ENCODE measurements around the gene SETX. TPM values are rescaled to one million over a fixed set of nuclear protein-coding genes. Genes with fewer than 3 reads are reported as not detected.
A peak's percentile ranks its signal among the peaks of the same experiment; 100 is the strongest.

The SETX gene
- total RNA-seq, 1 donor from 2014 or later = 74.8 TPM

GRCh38 chr9:132288966-132289365 is 65.8 kb downstream of the SETX start:
- no peak for DNase-seq (ENCODE audit: low read depth in 2 of 2)

GRCh38 chr9:132288361-132288760 is 66.4 kb downstream of the SETX start:
- peak in 1 of 2 donors; percentile 19 for DNase-seq (ENCODE audit: low read depth in 2 of 2)

DNA sequence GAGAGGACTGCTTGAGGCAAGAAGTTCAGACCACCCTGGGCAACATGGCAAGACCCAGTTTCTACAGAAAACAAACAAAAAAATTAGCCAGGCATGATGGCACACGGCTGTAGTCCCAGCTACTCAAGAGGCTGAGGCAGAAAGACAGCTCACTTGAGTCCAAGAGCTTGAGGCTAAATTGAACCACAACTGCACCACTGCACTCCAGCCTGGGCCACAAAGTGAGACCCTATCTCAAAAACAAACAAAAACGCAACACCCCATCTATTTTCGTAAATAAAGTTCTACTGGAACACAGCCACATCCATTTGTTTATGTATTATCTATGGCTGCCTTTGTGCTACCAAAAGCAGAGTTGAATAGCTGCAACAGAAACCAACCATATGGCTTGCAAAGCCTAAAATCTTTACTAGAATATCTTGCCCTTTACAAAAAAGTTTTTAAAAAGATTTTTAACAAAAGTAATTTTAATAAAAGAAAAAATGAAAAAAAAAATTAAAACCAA is 67.5 kb downstream of the SETX start:
- no peak for DNase-seq (ENCODE audit: low read depth in 2 of 2)

- no peak for DNase-seq (ENCODE audit: low read depth in 2 of 2)
Measured at GRCh38 chr9:132283863-132284262, 70.9 kb downstream of the SETX start.

- no peak for DNase-seq (ENCODE audit: low read depth in 2 of 2)
Measured at GRCh38 chr9:132283165-132283564, 71.6 kb downstream of the SETX start.

DNA sequence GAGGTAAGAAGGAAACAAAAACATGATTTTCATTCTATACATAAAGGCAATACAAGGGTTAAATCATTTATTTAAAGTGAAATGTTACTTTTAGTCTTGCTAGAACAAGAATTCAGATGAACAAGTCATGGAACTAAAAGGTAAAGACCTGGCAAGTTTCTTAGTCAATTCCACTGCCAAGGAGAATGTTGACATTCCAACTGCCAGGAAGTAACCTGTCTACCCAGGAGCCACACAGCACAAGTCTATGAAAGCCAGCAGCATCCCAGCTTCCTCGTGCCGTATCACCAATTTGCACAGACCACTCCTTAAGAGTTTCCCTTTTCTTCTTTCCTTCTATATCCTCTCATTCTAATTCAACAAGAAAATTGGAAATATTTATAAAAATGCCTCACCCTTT is 79.9 kb downstream of the SETX start:
- no peak for DNase-seq (ENCODE audit: low read depth in 2 of 2)

GRCh38 chr9:132269704-132270516 is 84.9 kb downstream of the SETX start:
- DNase-seq (ENCODE audit: low read depth in 2 of 2) = peak in 1 of 2 donors; percentile 35

- DNase-seq (ENCODE audit: low read depth in 2 of 2) = peak; percentile 72 to 75
Measured at GRCh38 chr9:132268725-132269352, 85.9 kb downstream of the SETX start.

GRCh38 chr9:132267660-132268059 is 87.1 kb downstream of the SETX start:
- DNase-seq (ENCODE audit: low read depth in 2 of 2) = no peak

DNA sequence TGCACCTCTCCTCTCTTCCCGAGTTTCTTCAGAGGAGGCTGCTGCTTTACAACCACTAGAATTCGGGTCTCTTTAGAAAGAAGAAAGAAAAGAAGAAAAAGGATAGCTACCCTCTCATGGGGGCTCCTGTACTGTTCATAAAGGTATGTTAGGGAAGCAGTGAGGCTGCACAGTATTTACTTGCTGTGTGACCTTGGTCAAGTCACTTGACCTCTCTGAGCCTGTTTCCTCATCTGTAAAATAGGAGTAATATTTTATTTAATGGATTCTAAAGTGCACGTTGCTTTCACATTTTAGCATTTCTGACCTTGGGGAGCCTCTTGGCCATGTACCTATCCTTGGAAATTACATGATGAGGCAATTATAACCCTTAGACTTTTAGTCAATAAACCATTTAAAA is 88.8 kb downstream of the SETX start:
- DNase-seq (ENCODE audit: low read depth in 2 of 2) = no peak

DNA sequence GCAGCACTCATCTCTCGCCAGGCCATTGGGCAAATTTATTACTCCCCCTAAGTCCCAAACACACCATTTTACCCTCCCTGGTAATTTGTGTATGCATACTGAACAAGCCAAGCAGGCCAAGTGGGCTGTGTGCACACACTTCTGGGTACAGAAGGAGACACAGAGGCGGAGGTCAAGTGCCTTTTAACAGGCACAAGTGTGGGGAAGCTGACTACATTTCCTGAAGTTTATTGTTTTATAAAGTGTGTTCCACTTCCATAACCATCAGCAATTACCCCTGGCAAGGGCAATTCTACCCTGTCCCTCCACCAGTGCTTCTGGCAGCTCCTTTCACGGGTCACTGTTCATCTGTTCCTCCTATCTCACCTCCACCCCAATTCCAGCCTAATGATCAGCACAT is 93.9 kb downstream of the SETX start:
- peak in 1 of 2 donors; percentile 42 for DNase-seq (ENCODE audit: low read depth in 2 of 2)

GRCh38 chr9:132250324-132251262 is 104.2 kb downstream of the SETX start:
- no peak for DNase-seq (ENCODE audit: low read depth in 2 of 2)

DNA sequence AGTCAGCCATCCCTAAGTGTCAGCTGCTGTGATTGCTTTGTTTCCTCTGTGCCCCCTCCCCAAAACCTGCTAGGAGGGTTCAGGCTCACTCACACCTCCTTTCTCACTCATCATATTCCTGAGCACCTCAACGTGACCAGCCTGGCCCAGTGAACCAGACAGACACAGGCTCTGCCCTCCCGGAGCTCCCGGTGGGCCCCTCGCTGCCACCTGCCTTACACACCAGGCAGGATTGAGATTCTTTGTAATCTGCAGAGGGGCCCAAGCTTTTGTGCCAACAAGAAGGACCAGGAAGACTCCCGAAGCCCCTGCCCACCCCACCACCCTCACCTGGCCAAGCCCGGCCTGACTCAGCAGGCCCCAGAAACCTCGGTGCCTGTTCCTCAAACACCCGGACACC is 105.1 kb downstream of the SETX start:
- no peak for DNase-seq (ENCODE audit: low read depth in 2 of 2)

DNA sequence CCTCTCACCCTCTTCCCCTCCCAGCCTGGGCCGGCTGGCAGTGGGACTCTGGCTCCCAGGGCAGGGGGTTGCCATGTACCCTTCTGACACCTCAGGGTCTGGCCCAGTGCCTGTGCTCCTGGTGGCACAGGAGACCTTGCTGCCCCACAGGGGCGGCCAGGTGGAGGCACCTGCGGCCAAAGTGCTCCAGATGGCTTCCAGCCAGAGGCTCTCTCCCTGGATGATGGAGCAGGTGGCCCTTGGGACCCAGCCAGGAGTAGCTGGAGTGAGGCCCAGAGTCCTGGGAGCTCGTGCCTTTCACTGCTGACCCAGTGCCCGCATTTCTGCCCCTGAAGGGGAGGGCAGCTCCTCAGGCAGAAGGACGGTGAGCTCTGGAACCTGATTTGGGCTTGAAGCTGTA is 105.7 kb downstream of the SETX start:
- DNase-seq (ENCODE audit: low read depth in 2 of 2) = no peak

DNA sequence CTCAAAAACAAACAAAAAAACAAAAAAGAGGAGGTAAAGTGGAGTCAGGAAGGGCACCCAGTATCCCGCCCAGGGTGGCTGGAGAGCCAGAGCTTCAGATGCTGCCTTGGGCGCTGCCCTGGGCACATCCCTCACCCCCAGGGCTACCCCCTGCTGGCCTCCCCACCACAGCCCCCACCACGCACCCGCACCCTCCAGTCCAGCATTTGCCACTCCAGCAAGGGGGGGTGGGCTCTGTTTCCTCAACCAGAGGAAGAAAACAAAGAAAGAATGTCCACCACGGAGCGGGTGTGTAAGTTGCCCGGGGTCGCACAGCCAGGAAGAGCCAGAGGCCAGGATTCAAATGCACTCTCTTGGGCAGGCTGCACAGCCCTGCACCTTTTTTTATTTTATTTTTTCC is 106.8 kb downstream of the SETX start:
- no peak for DNase-seq (ENCODE audit: low read depth in 2 of 2)

- DNase-seq (ENCODE audit: low read depth in 2 of 2) = no peak
Measured at GRCh38 chr9:132245465-132245864, 109.3 kb downstream of the SETX start.

DNA sequence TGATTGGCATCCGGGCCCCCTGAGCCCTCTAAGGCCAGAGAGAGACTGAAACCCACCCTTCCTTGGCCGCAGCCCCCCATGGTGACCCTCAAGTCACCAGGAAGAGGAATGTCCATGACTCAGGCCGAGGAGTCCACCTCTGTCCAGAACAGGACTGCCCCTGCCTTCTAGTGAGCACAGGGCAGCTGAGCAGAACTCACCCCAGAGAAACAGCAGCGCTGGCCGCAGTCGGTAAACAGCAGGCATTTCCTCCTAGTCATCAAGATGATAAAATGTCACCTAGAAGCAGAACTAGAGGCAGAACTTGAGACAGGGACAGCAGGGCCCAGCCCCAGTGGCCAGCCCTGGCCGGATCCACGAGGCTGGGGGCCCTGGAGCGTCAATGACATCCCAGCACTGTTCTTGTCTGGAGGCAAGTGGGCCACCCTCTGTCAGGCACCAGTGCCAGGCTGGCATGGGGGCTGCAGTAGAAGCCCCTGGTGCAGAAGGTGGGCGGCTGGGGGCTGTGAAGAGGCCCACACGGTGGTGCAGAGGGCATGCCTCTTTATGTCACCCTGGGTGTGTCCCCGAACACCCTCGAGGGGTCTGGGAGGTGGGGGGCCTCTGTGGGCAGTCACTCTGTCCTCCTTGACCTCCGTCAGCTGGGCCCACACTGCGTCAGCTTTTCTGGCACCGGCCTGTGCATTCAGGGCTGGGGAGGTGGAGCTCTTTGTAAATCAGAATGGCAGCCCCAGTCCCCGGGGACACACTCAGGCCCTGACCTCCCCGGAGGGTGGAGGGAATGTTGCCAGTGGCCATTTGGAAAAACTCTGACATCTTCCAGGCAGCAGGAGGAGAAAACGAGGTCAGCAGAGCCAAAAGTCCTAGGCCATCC is 110.0 kb downstream of the SETX start:
- no peak for DNase-seq (ENCODE audit: low read depth in 2 of 2)

DNA sequence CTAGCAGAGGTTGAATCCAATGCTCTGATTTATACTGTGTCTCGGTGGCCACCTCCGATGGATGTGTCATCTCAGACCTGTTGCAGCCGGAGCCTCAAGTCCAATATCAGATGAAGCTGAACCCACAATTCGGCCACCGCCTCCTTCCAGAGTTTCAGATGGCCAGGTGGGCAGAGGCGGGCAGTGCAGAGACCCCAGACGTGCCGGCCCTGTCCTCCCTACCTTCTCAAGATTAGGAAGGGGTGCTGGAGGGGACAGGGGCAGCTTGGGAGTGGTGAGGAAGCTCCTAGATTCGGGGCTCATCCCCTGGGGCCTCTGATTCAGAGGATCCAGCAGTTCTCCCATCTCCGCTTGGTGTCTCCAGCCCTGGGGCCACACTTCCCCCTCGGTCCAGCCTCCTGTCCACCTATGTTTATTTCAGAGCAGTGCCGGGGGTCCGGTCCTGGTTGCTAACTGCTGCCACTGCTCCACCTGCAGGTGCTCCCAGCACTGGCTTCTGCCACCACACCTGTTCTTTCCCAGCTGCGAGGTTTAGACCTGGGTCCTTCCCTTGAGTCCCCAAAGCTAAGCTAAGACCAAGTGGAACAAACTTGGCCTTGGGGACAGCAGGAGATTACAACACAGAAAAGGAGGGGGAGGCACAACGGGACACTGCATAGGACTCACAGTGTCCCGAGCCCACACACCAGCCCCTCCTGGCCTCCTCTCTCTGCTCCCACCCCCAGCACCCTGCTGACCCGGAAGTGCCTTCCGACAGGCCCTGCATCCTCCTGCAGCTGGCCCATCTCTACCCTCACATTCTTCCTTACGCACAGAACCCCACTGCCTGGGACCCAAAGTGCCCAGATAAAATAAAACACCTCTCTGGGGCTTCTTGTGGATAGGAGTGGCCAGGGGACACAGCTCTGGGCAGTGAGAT is 111.4 kb downstream of the SETX start:
- DNase-seq (ENCODE audit: low read depth in 2 of 2) = no peak

DNA sequence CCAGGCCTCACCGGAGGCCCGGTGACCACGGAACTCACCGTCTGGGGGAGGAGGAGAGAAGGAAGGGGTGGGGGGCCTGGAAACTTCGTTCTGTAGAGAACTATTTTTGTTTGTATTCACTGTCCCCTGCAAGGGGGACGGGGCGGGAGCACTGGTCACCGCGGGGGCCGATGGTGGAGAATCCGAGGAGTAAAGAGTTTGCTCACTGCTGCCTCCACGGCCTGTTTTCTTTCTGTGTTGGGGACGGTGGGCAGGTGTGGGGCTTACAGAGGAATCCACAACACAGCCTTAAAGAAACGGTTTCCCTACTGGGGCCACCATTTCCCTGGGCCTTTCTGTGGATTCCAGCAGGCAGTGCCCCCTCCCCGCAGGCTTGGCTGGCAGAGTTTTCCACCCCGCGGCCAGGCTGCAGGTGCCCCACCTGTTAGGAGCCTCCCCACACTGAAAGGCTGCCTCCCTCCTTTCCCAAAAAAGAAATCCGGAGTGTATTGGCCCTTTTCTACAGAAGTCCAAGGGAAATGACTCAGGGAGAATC is 112.1 kb downstream of the SETX start:
- no peak for DNase-seq (ENCODE audit: low read depth in 2 of 2)
